H1 (cell line): Measurements from ENCODE around the gene SLC19A1. TPM values are rescaled to one million over a fixed set of nuclear protein-coding genes. Genes with fewer than 3 reads are reported as not detected.

Experiments
- EP300 ChIP-seq, 2 experiments: IDR thresholded peaks; 1 replicate in 1 of 2; 2 replicates in 1 of 2; pipeline ENCODE4 v1.6.1; 2011 to 2012; ENCODE audit warnings: low read depth in 2 of 2, low read length in 2 of 2, mild to moderate bottlenecking in 2 of 2, borderline replicate concordance in 1 of 2, inconsistent platforms in 1 of 2, moderate library complexity in 1 of 2
- KDM1A ChIP-seq: fragments of 200-600, 300-600 bp; sonication (generic); IDR thresholded peaks from 2 replicates; pipeline ENCODE4 v1.7.1; 2016; ENCODE audit warnings: mild to moderate bottlenecking, low read length, borderline replicate concordance
- SP1 ChIP-seq: IDR thresholded peaks from 2 replicates; pipeline ENCODE4 v1.6.1; 2011; ENCODE audit warnings: low read depth, low read length
- TCF12 ChIP-seq: IDR thresholded peaks from 2 replicates; pipeline ENCODE4 v1.6.1; 2011; ENCODE audit warnings: low read depth, mild to moderate bottlenecking, low read length
- YY1 ChIP-seq: IDR thresholded peaks from 2 replicates; pipeline ENCODE4 v1.6.1; 2011; ENCODE audit warnings: low read depth, mild to moderate bottlenecking, low read length
- polyA plus RNA-seq, 7 experiments: library from polyadenylated mRNA; depleted of rRNA in 3 of 7; stranded (reverse) in 5 of 7; unstranded in 2 of 7; fragments of >200 nt in 5 of 7; fragments of 200-250 nt in 2 of 7; gene quantifications; 1 replicate in 5 of 7; 2 replicates in 1 of 7; 4 replicates in 1 of 7; pipeline versions ENCODE4 v1.2.1 to v1.2.3, GENCODE V29; 2011 to 2013; ENCODE audit warnings: missing spikeins in 2 of 7, mixed read lengths in 2 of 7
- total RNA-seq: library from RNA; stranded (reverse); fragmentation: NEBNext Ultra II Directional; extraction: Animal tissue kit (Norgen Biotek cat#: 25700); gene quantifications from 2 replicates; pipeline ENCODE4 v1.2.1, GENCODE V29; 2021
- TF ChIP-seq, protein P1 (sequence below): fragments of 300-600 bp; sonication (generic); IDR thresholded peaks from 2 replicates; pipeline ENCODE4 v1.7.1; 2012; ENCODE audit warnings: low read length, moderate library complexity, mild to moderate bottlenecking, inconsistent platforms; ENCODE audit not compliant: insufficient replicate concordance
- TF ChIP-seq, protein P2 (sequence below), 3 experiments: IDR thresholded peaks; 1 replicate in 2 of 3; 2 replicates in 1 of 3; pipeline versions ENCODE4 v1.5.1 to v1.6.1; 2011; ENCODE audit warnings: low read length in 3 of 3, mild to moderate bottlenecking in 3 of 3, inconsistent platforms in 2 of 3, low read depth in 1 of 3, moderate library complexity in 1 of 3; ENCODE audit not compliant: insufficient read depth in 1 of 3; ENCODE audit errors: control extremely low read depth in 1 of 3

The SLC19A1 gene
- total and polyA plus RNA-seq, 2 of the 8 experiments (the other 6 are each of a cell fraction or from before 2014, with no cell fraction given), result 31.6 to 43.8 TPM

GRCh38 chr21:45487891-45488600 lies 54.2 kb downstream of the SLC19A1 start (continued):
- TF ChIP-seq, protein P1, sequence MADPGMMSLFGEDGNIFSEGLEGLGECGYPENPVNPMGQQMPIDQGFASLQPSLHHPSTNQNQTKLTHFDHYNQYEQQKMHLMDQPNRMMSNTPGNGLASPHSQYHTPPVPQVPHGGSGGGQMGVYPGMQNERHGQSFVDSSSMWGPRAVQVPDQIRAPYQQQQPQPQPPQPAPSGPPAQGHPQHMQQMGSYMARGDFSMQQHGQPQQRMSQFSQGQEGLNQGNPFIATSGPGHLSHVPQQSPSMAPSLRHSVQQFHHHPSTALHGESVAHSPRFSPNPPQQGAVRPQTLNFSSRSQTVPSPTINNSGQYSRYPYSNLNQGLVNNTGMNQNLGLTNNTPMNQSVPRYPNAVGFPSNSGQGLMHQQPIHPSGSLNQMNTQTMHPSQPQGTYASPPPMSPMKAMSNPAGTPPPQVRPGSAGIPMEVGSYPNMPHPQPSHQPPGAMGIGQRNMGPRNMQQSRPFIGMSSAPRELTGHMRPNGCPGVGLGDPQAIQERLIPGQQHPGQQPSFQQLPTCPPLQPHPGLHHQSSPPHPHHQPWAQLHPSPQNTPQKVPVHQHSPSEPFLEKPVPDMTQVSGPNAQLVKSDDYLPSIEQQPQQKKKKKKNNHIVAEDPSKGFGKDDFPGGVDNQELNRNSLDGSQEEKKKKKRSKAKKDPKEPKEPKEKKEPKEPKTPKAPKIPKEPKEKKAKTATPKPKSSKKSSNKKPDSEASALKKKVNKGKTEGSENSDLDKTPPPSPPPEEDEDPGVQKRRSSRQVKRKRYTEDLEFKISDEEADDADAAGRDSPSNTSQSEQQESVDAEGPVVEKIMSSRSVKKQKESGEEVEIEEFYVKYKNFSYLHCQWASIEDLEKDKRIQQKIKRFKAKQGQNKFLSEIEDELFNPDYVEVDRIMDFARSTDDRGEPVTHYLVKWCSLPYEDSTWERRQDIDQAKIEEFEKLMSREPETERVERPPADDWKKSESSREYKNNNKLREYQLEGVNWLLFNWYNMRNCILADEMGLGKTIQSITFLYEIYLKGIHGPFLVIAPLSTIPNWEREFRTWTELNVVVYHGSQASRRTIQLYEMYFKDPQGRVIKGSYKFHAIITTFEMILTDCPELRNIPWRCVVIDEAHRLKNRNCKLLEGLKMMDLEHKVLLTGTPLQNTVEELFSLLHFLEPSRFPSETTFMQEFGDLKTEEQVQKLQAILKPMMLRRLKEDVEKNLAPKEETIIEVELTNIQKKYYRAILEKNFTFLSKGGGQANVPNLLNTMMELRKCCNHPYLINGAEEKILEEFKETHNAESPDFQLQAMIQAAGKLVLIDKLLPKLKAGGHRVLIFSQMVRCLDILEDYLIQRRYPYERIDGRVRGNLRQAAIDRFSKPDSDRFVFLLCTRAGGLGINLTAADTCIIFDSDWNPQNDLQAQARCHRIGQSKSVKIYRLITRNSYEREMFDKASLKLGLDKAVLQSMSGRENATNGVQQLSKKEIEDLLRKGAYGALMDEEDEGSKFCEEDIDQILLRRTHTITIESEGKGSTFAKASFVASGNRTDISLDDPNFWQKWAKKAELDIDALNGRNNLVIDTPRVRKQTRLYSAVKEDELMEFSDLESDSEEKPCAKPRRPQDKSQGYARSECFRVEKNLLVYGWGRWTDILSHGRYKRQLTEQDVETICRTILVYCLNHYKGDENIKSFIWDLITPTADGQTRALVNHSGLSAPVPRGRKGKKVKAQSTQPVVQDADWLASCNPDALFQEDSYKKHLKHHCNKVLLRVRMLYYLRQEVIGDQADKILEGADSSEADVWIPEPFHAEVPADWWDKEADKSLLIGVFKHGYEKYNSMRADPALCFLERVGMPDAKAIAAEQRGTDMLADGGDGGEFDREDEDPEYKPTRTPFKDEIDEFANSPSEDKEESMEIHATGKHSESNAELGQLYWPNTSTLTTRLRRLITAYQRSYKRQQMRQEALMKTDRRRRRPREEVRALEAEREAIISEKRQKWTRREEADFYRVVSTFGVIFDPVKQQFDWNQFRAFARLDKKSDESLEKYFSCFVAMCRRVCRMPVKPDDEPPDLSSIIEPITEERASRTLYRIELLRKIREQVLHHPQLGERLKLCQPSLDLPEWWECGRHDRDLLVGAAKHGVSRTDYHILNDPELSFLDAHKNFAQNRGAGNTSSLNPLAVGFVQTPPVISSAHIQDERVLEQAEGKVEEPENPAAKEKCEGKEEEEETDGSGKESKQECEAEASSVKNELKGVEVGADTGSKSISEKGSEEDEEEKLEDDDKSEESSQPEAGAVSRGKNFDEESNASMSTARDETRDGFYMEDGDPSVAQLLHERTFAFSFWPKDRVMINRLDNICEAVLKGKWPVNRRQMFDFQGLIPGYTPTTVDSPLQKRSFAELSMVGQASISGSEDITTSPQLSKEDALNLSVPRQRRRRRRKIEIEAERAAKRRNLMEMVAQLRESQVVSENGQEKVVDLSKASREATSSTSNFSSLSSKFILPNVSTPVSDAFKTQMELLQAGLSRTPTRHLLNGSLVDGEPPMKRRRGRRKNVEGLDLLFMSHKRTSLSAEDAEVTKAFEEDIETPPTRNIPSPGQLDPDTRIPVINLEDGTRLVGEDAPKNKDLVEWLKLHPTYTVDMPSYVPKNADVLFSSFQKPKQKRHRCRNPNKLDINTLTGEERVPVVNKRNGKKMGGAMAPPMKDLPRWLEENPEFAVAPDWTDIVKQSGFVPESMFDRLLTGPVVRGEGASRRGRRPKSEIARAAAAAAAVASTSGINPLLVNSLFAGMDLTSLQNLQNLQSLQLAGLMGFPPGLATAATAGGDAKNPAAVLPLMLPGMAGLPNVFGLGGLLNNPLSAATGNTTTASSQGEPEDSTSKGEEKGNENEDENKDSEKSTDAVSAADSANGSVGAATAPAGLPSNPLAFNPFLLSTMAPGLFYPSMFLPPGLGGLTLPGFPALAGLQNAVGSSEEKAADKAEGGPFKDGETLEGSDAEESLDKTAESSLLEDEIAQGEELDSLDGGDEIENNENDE, result no peak
- TF ChIP-seq KDM1A (no peak), TCF12 (no peak), YY1 (no peak), EP300 (IDR thresholded peaks at IDR 0.05; ENCODE audit: borderline replicate concordance in 1 of 2, low read depth in 2 of 2, low read length in 2 of 2) (no peak), SP1 (no peak)
- TF ChIP-seq, protein P2, sequence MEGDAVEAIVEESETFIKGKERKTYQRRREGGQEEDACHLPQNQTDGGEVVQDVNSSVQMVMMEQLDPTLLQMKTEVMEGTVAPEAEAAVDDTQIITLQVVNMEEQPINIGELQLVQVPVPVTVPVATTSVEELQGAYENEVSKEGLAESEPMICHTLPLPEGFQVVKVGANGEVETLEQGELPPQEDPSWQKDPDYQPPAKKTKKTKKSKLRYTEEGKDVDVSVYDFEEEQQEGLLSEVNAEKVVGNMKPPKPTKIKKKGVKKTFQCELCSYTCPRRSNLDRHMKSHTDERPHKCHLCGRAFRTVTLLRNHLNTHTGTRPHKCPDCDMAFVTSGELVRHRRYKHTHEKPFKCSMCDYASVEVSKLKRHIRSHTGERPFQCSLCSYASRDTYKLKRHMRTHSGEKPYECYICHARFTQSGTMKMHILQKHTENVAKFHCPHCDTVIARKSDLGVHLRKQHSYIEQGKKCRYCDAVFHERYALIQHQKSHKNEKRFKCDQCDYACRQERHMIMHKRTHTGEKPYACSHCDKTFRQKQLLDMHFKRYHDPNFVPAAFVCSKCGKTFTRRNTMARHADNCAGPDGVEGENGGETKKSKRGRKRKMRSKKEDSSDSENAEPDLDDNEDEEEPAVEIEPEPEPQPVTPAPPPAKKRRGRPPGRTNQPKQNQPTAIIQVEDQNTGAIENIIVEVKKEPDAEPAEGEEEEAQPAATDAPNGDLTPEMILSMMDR (IDR thresholded peaks at IDR 0.05; ENCODE audit: control extremely low read depth in 1 of 3, insufficient read depth in 1 of 3, low read depth in 1 of 3, low read length in 3 of 3), result no peak
